Uterus (tissue), 4 donors: ENCODE results near the gene EFEMP1. TPM values are rescaled to one million over a fixed set of nuclear protein-coding genes. Genes with fewer than 3 reads are reported as not detected.

ENCODE experiments used
- DNase-seq, 2 donors: peaks; one replicate each; pipeline ENCODE4 v3.0.0-alpha.2; 2019 to 2020
- H3K27ac ChIP-seq, 2 donors: fragments of 200-600 bp; sonication (generic); 1 replicate in 1 of 2; 2 replicates in 1 of 2; pipeline ENCODE4 v1.5.1; 2016 to 2018
- H3K27me3 ChIP-seq, 2 donors: fragments of 200-600 bp; sonication (generic); one replicate each; pipeline ENCODE4 v1.5.1; 2018 to 2019; ENCODE audit warnings: control low read depth in 1 of 2
- H3K36me3 ChIP-seq, 2 donors: fragments of 200-600 bp; sonication (generic); one replicate each; pipeline ENCODE4 v1.5.1; 2019; ENCODE audit warnings: control low read depth in 1 of 2
- H3K4me1 ChIP-seq, 2 donors: fragments of 200-600 bp; sonication (generic); one replicate each; pipeline ENCODE4 v1.5.1; 2018 to 2019; ENCODE audit warnings: control low read depth in 1 of 2
- H3K4me3 ChIP-seq, 2 donors: fragments of 200-600 bp; sonication (generic); 1 replicate in 1 of 2; 2 replicates in 1 of 2; pipeline ENCODE4 v1.5.1; 2018 to 2019; ENCODE audit warnings: mild to moderate bottlenecking in 1 of 2
- H3K9me3 ChIP-seq, 2 donors: fragments of 200-600 bp; sonication (generic); one replicate each; pipeline ENCODE4 v1.5.1; 2019; ENCODE audit warnings: control low read depth in 1 of 2
- CTCF ChIP-seq, 4 experiments: fragments of 200-600 bp in 2 of 4; fragments of 450-650 bp in 2 of 4; sonication (generic) in 2 of 4; IDR thresholded peaks; one replicate each; pipeline ENCODE4 v1.5.1; 2016 to 2019; ENCODE audit warnings: antibody characterized with exemption in 4 of 4, mild to moderate bottlenecking in 2 of 4, moderate library complexity in 1 of 4
- POLR2A ChIP-seq, 2 donors: fragments of 450-650 bp; IDR thresholded peaks; one replicate each; pipeline ENCODE4 v1.6.1; 2016; ENCODE audit warnings: antibody characterized with exemption in 2 of 2, mild to moderate bottlenecking in 1 of 2, moderate library complexity in 1 of 2
- intact Hi-C: fragments of 100-400 bp; cut with DNase I; formaldehyde crosslinking; loops from one replicate; pipeline ENCODE4 v1.15.1; 2023; ENCODE audit warnings: low total_unique reads
- total RNA-seq, 4 donors: library from RNA; depleted of rRNA in 3 of 4; stranded (reverse); fragments of >200 nt in 3 of 4; gene quantifications; one replicate each; pipeline versions ENCODE4 v1.1.0 to v1.2.4, GENCODE V29; 2014 to 2023
- donor health status: DM: yes; HTN: yes; CAD: no.

Gene EFEMP1
- total RNA-seq, 4 donors from 2014 or later = 57.0 to 513 (median 250) TPM

- no peaks in the 10 kb centered on the region for H3K9me3 ChIP-seq
- no peak overlapping the region for H3K27ac ChIP-seq
- H3K4me3 ChIP-seq = no peak overlapping the region
- no peak for TF ChIP-seq CTCF (IDR thresholded peaks at IDR 0.05)
- no peak for TF ChIP-seq POLR2A (IDR thresholded peaks at IDR 0.05)
- DNase-seq = no peak
- intact Hi-C loops = no loop called here
- no peaks in the 10 kb centered on the region for H3K27me3 ChIP-seq
- H3K36me3 ChIP-seq = no peaks in the 10 kb centered on the region
- no peaks in the 10 kb centered on the region for H3K4me1 ChIP-seq
Observed at GRCh38 chr2:55936351-55936750, 12.8 kb upstream of the EFEMP1 start.

- intact Hi-C loops = no loop called here
- H3K9me3 ChIP-seq = no peaks in the 10 kb centered on the region
- no peak overlapping the region for H3K27ac ChIP-seq
- TF ChIP-seq POLR2A (IDR thresholded peaks at IDR 0.05) = no peak
- no peak for TF ChIP-seq CTCF (IDR thresholded peaks at IDR 0.05)
- no peaks in the 10 kb centered on the region for H3K36me3 ChIP-seq
- H3K27me3 ChIP-seq = no peaks in the 10 kb centered on the region
- H3K4me1 ChIP-seq = no peaks in the 10 kb centered on the region
- no peak overlapping the region for H3K4me3 ChIP-seq
- no peak for DNase-seq
Observed at GRCh38 chr2:55934337-55934736, 10.8 kb upstream of the EFEMP1 start.

- H3K9me3 ChIP-seq = no peaks in the 10 kb centered on the region
- intact Hi-C loops = no loop called here
- H3K27ac ChIP-seq = no peak overlapping the region
- H3K27me3 ChIP-seq = no peaks in the 10 kb centered on the region
- TF ChIP-seq POLR2A (IDR thresholded peaks at IDR 0.05) (no peak), CTCF (IDR thresholded peaks at IDR 0.05) (no peak)
- no peak for DNase-seq
- no peak overlapping the region for H3K4me3 ChIP-seq
- no peaks in the 10 kb centered on the region for H3K4me1 ChIP-seq
- H3K36me3 ChIP-seq = no peaks in the 10 kb centered on the region
Observed at GRCh38 chr2:55932843-55933242, 9.3 kb upstream of the EFEMP1 start.

- no peak overlapping the region for H3K4me3 ChIP-seq
- H3K27me3 ChIP-seq = no peaks in the 10 kb centered on the region
- no peaks in the 10 kb centered on the region for H3K36me3 ChIP-seq
- no peak for DNase-seq
- no peak overlapping the region for H3K27ac ChIP-seq
- no peak for TF ChIP-seq POLR2A (IDR thresholded peaks at IDR 0.05)
- intact Hi-C loops = no loop called here
- H3K4me1 ChIP-seq = no peaks in the 10 kb centered on the region
- no peaks in the 10 kb centered on the region for H3K9me3 ChIP-seq
Observed at GRCh38 chr2:55931281-55931680, 7.7 kb upstream of the EFEMP1 start.

GRCh38 chr2:55929476-55929875, 5.9 kb upstream of the EFEMP1 start:
- TF ChIP-seq POLR2A (IDR thresholded peaks at IDR 0.05) (no peak), CTCF (IDR thresholded peaks at IDR 0.05) (no peak)
- no peak overlapping the region for H3K4me3 ChIP-seq
- H3K27ac ChIP-seq = no peak overlapping the region
- no peaks in the 10 kb centered on the region for H3K27me3 ChIP-seq
- intact Hi-C loops = no loop called here
- DNase-seq = no peak
- H3K9me3 ChIP-seq = no peaks in the 10 kb centered on the region
- H3K36me3 ChIP-seq = no peaks in the 10 kb centered on the region
- no peaks in the 10 kb centered on the region for H3K4me1 ChIP-seq

GRCh38 chr2:55926974-55927373, 3.4 kb upstream of the EFEMP1 start:
- no peak overlapping the region for H3K27ac ChIP-seq
- no peaks in the 10 kb centered on the region for H3K27me3 ChIP-seq
- no peaks in the 10 kb centered on the region for H3K36me3 ChIP-seq
- intact Hi-C loops = no loop called here
- no peaks in the 10 kb centered on the region for H3K9me3 ChIP-seq
- no peak for TF ChIP-seq CTCF (IDR thresholded peaks at IDR 0.05)
- no peak for TF ChIP-seq POLR2A (IDR thresholded peaks at IDR 0.05)
- H3K4me1 ChIP-seq = no peaks in the 10 kb centered on the region
- H3K4me3 ChIP-seq = no peak overlapping the region
- DNase-seq = no peak
